ENCODE data around the gene ANKRD40CL.

ANKRD40CL gene

DNA sequence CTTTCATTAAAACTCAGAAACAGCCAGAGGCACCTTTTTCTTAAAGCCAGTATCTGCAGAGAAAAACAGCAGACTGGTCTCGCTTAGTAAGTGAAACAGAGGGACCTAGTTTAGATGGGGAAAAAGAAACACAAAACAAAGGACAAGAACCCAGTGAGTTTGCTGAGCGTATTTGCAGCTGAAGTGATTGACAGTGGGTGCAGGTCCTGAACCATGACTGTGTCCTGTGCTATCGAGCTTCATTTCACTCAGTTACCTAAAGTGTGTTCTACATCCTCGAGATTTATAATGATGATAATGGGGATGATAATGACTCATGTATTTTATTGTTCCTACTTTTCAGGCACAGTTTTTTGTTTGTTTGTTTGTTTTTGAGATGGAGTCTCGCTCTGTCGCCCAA is 36.4 kb upstream of the ANKRD40CL start:
- Histone ChIP-seq H3K27me3 (ENCODE audit: control insufficient read depth, insufficient read depth, low read length) (no peaks in the 10 kb centered on the region), H3K4me3 (ENCODE audit: low read length) (no peak overlapping the region), H3K36me3 (ENCODE audit: control insufficient read depth, insufficient read depth, low read length) (no peaks in the 10 kb centered on the region), H3K9me3 (ENCODE audit: control insufficient read depth, insufficient read depth, low read length) (no peaks in the 10 kb centered on the region), H3K27ac (ENCODE audit: low read length) (no peak overlapping the region), H3K4me1 (ENCODE audit: control insufficient read depth, insufficient read depth, low read length) (no peaks in the 10 kb centered on the region)
- DNase-seq (ENCODE audit: low read depth, low spot score), result no peak
- no CpG with 5 or more reads among the region's 6 CpGs for WGBS (ENCODE audit: insufficient coverage, insufficient read length)

DNA sequence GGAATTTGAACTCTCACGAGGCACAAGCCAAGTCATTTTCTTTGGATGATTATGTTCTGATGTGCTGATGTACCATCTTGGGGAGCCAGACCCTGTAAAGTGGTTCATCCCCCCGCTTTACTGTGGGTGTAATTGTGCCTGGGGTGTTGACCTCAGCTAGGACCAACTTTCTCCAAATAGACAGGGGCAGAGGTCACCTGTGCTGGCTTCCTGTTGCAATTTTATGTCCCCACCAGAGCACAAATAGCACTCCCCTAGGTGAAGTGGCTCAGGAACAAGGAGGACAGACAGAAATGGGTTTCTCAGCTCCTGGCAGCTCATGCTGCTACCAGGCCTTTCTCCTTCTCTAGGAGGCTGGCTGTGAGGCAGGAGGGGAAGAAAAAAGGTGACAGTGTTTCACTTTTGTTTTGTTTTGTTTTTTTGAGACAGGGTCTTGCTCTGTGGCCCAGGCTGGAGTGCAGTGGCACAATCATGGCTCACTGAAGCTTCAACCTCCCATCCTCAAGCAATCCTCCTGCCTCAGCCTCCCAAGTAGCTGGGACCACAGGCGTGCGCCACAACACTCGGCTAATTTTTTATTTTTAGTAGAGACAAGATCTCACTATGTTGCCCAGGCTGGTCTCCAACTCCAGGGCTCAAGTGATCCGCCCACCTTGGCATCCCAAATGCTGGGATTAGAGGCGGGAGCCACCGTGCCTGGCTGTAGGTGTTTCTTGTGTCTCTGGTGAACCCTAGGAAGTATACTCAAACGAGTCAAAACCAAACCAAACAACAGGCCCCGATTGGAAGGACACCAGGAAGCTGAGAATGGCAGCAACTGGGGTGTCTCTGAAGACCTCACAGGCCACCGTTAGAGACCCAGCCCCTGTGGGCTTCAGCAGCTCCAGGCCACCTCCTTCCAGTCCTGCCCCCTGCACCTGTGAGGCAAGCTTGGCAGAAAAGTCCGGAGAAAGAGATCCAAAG is 35.6 kb upstream of the ANKRD40CL start:
- H3K9me3 ChIP-seq (ENCODE audit: control insufficient read depth, insufficient read depth, low read length), result no peaks in the 10 kb centered on the region
- no peak overlapping the region for H3K4me3 ChIP-seq (ENCODE audit: low read length)
- no peak overlapping the region for H3K27ac ChIP-seq (ENCODE audit: low read length)
- no peak for DNase-seq (ENCODE audit: low read depth, low spot score)
- H3K36me3 ChIP-seq (ENCODE audit: control insufficient read depth, insufficient read depth, low read length), result no peaks in the 10 kb centered on the region
- no peaks in the 10 kb centered on the region for H3K27me3 ChIP-seq (ENCODE audit: control insufficient read depth, insufficient read depth, low read length)
- WGBS (ENCODE audit: insufficient coverage, insufficient read length), result no CpG with 5 or more reads among the region's 12 CpGs
- H3K4me1 ChIP-seq (ENCODE audit: control insufficient read depth, insufficient read depth, low read length), result no peaks in the 10 kb centered on the region; the same call in 1 of the 2 replicates

DNA sequence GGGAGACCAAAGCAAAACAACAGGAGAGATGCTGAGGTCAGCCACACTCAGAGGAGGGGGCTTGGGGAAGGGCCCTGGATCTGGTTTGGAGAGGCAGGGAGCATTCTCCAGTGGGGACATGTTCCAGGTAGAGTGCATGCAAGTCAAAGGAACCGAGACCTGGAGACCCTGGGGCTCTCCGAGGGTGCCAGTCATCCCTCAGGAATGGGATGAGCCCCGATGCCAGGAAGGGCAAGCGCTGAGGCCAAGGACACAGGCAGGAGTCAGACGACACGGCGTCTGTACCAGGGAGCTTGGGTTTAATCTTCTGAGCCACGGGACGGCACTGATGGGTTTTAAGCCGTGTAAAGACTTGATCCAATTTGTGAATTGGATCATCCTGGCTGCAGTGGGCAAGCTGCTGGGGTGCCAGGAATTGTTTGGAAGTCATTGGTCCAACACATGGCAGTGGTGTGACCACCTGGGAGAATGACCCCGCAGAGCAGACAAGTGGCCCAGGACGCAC is 32.9 kb upstream of the ANKRD40CL start:
- no peak overlapping the region for H3K27ac ChIP-seq (ENCODE audit: low read length)
- no peak for DNase-seq (ENCODE audit: low read depth, low spot score)
- H3K4me3 ChIP-seq (ENCODE audit: low read length), result no peak overlapping the region
- H3K27me3 ChIP-seq (ENCODE audit: control insufficient read depth, insufficient read depth, low read length), result no peaks in the 10 kb centered on the region
- no peaks in the 10 kb centered on the region for H3K36me3 ChIP-seq (ENCODE audit: control insufficient read depth, insufficient read depth, low read length)
- WGBS (ENCODE audit: insufficient coverage, insufficient read length), result no CpG with 5 or more reads among the region's 12 CpGs
- H3K9me3 ChIP-seq (ENCODE audit: control insufficient read depth, insufficient read depth, low read length), result no peaks in the 10 kb centered on the region
- H3K4me1 ChIP-seq (ENCODE audit: control insufficient read depth, insufficient read depth, low read length), result no peaks in the 10 kb centered on the region; the same call in 1 of the 2 replicates

DNA sequence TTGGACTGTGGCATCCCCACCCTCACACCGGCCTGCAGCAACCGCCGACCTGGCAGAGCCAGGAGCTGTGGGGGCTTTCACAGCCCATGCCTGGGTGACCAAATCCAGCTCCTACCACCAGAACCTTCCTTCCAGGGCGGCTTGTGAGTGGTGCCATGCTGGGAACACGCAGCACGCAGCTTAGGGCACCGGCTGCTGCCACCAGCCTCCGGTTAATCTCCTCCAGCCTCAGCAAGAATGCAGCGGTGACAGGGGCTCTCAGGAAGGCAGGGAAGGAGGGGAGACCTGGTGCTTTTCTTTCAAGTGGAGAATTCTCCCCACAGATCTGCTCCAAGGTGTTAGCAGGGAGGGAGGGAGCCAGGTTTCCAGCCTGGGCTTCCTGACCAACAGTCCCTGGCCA is 32.3 kb upstream of the ANKRD40CL start:
- Histone ChIP-seq H3K9me3 (ENCODE audit: control insufficient read depth, insufficient read depth, low read length) (no peaks in the 10 kb centered on the region), H3K36me3 (ENCODE audit: control insufficient read depth, insufficient read depth, low read length) (no peaks in the 10 kb centered on the region), H3K27ac (ENCODE audit: low read length) (no peak overlapping the region), H3K4me1 (ENCODE audit: control insufficient read depth, insufficient read depth, low read length) (no peaks in the 10 kb centered on the region; the same call in 1 of the 2 replicates), H3K4me3 (ENCODE audit: low read length) (no peak overlapping the region), H3K27me3 (ENCODE audit: control insufficient read depth, insufficient read depth, low read length) (no peaks in the 10 kb centered on the region)
- WGBS (ENCODE audit: insufficient coverage, insufficient read length), result no CpG with 5 or more reads among the region's 9 CpGs
- no peak for DNase-seq (ENCODE audit: low read depth, low spot score)

DNA sequence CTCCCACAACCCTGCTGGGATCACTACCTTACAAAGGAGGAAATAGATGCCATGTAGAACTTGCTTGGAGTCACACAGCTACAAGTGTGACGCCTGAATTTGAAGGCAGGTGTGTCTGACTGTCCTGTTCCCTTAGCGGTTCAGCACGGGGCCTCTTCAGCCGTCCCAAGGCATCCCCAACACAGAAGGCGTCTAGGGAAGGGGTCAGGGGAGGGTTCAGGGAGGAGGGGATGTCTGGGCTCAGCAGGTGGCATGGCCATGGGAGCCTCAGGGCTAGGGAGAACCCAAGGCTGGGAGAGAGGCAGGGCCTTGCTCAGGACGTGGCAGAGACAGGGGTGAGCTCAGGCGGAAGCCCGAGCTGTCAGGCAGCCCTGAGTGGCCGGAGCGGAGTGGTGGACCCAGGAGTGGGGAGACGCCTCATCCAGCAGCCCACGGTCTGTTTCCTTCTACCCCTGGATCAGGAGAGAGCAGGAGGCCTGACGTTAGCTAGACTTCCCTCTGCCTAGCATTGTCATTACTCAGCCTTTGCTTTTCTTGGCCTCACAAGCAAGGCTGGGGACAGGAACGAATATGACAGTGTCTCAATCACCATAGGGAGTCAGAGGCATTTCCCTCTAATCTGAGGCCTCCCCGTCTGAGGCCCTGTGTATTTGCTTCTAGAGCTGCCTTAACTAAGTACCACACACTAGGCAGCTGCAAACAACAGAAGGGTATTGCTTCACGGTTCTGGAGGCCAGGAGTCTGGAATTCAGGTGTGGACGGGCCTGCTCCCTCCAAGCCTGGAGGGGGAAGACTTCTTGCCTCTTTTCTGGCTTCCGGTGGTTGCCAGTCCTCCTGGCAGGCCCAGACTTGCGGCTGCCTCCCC is 31.3 kb upstream of the ANKRD40CL start:
- H3K27ac ChIP-seq (ENCODE audit: low read length), result no peak overlapping the region
- no peak overlapping the region for H3K4me3 ChIP-seq (ENCODE audit: low read length)
- DNase-seq (ENCODE audit: low read depth, low spot score), result no peak
- no peaks in the 10 kb centered on the region for H3K36me3 ChIP-seq (ENCODE audit: control insufficient read depth, insufficient read depth, low read length)
- no CpG with 5 or more reads among the region's 19 CpGs for WGBS (ENCODE audit: insufficient coverage, insufficient read length)
- no peaks in the 10 kb centered on the region; the same call in 1 of the 2 replicates for H3K4me1 ChIP-seq (ENCODE audit: control insufficient read depth, insufficient read depth, low read length)
- H3K9me3 ChIP-seq (ENCODE audit: control insufficient read depth, insufficient read depth, low read length), result no peaks in the 10 kb centered on the region
- no peaks in the 10 kb centered on the region for H3K27me3 ChIP-seq (ENCODE audit: control insufficient read depth, insufficient read depth, low read length)

DNA sequence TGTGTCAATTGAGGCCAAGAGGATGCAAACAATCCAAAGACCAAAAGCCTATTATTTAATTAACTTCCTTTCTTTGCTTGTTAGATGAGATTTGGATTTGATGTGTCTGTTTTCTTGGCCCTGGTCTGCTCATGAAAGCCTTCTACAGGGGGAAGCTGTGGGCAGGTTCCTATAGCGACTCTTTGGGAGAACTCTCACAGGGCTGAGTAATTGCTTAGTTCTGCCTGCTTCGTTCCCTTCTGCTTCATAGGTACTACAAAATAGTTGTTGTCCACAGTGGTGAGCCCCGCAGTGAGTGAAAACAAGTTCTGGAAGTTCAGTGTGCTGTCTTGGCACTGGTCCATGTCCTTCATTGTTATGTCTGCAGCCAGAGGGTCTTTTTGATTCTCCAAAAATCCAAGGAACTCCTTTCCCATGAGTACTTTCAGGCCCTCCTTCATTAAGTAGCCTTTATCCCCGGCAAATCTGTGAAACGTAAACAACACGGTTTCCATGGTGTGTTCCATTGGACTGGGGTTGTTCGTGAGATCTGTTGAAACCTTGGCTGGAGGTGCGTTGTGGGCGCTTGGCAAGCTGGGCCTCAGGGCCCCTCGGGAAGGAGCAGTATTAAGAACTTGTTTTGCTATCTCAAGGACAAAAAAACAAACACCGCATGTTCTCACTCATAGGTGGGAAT is 30.0 kb upstream of the ANKRD40CL start:
- no peaks in the 10 kb centered on the region; the same call in 1 of the 2 replicates for H3K4me1 ChIP-seq (ENCODE audit: control insufficient read depth, insufficient read depth, low read length)
- no peak overlapping the region for H3K4me3 ChIP-seq (ENCODE audit: low read length)
- H3K27ac ChIP-seq (ENCODE audit: low read length), result no peak overlapping the region
- H3K9me3 ChIP-seq (ENCODE audit: control insufficient read depth, insufficient read depth, low read length), result no peaks in the 10 kb centered on the region
- H3K27me3 ChIP-seq (ENCODE audit: control insufficient read depth, insufficient read depth, low read length), result no peaks in the 10 kb centered on the region
- DNase-seq (ENCODE audit: low read depth, low spot score), result no peak
- H3K36me3 ChIP-seq (ENCODE audit: control insufficient read depth, insufficient read depth, low read length), result no peaks in the 10 kb centered on the region
- no CpG with 5 or more reads among the region's 11 CpGs for WGBS (ENCODE audit: insufficient coverage, insufficient read length)

DNA sequence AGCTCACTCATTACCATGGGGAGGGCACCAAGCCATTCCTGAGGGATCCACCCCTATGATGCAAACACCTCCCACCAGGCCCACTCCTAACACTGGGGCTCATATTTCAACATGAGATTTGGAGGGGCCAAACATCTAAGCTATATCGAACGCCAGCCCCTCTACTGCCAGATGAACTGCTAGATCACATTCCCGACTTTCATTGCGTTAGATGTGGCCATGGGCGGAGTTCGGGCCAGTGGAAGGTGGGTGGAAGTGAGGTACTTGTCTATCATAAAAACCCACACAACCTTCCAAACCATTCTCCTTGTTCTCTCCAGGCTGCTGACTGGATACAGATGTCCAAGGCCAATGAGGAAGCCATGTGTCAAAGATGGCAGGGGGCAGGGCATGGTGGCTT is 27.0 kb upstream of the ANKRD40CL start:
- Histone ChIP-seq H3K36me3 (ENCODE audit: control insufficient read depth, insufficient read depth, low read length) (no peaks in the 10 kb centered on the region), H3K9me3 (ENCODE audit: control insufficient read depth, insufficient read depth, low read length) (no peaks in the 10 kb centered on the region), H3K27me3 (ENCODE audit: control insufficient read depth, insufficient read depth, low read length) (no peaks in the 10 kb centered on the region), H3K4me1 (ENCODE audit: control insufficient read depth, insufficient read depth, low read length) (no peaks in the 10 kb centered on the region; the same call in 1 of the 2 replicates), H3K4me3 (ENCODE audit: low read length) (no peak overlapping the region), H3K27ac (ENCODE audit: low read length) (no peak overlapping the region)
- no CpG with 5 or more reads among the region's 6 CpGs for WGBS (ENCODE audit: insufficient coverage, insufficient read length)
- DNase-seq (ENCODE audit: low read depth, low spot score), result no peak

DNA sequence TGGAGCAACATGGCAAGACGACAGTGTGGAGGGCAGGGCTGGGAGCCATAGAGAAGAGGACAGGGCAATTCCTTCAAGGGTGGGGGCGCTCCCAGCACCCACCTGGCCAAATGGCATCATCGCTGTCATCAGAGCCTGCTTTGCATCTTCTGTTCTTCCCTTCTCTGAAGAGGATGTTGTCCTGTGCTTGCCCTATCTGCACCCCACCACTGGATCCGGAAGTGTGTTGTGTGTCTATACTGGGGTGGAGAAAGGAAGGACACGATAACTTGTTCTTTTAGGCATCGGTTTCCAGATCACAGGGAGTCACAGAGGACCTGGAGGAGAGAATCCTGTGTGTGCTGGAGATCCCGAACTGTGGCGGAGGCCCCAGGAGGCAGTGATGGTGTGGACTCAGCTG is 25.7 kb upstream of the ANKRD40CL start:
- Histone ChIP-seq H3K27me3 (ENCODE audit: control insufficient read depth, insufficient read depth, low read length) (no peaks in the 10 kb centered on the region), H3K9me3 (ENCODE audit: control insufficient read depth, insufficient read depth, low read length) (no peaks in the 10 kb centered on the region), H3K4me3 (ENCODE audit: low read length) (no peak overlapping the region), H3K36me3 (ENCODE audit: control insufficient read depth, insufficient read depth, low read length) (no peaks in the 10 kb centered on the region), H3K4me1 (ENCODE audit: control insufficient read depth, insufficient read depth, low read length) (no peaks in the 10 kb centered on the region), H3K27ac (ENCODE audit: low read length) (no peak overlapping the region)
- DNase-seq (ENCODE audit: low read depth, low spot score), result no peak
- WGBS (ENCODE audit: insufficient coverage, insufficient read length), result no CpG with 5 or more reads among the region's 8 CpGs

DNA sequence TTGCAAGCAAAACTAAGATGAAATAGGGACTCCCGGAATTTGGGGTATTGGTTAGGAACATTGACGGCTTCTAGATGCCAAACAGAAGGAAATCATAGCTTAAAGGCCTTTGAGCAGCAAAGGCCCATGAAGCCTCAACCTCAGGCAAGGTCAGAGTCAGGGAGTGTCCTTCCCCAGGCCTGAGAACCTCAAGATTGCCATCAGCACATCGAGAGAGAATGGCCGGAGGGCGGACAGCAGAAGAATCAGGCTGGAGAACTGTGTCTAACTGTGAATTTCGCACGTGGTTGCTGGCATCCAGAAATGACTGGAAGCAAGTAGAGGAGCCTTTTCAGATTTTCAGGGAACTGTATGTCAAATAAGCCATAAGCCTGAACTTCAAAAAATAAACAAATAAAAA is 24.8 kb upstream of the ANKRD40CL start:
- Histone ChIP-seq H3K27me3 (ENCODE audit: control insufficient read depth, insufficient read depth, low read length) (no peaks in the 10 kb centered on the region), H3K4me1 (ENCODE audit: control insufficient read depth, insufficient read depth, low read length) (no peaks in the 10 kb centered on the region), H3K4me3 (ENCODE audit: low read length) (no peak overlapping the region), H3K36me3 (ENCODE audit: control insufficient read depth, insufficient read depth, low read length) (no peaks in the 10 kb centered on the region), H3K9me3 (ENCODE audit: control insufficient read depth, insufficient read depth, low read length) (no peaks in the 10 kb centered on the region), H3K27ac (ENCODE audit: low read length) (no peak overlapping the region)
- no CpG with 5 or more reads among the region's 7 CpGs for WGBS (ENCODE audit: insufficient coverage, insufficient read length)
- no peak for DNase-seq (ENCODE audit: low read depth, low spot score)

DNA sequence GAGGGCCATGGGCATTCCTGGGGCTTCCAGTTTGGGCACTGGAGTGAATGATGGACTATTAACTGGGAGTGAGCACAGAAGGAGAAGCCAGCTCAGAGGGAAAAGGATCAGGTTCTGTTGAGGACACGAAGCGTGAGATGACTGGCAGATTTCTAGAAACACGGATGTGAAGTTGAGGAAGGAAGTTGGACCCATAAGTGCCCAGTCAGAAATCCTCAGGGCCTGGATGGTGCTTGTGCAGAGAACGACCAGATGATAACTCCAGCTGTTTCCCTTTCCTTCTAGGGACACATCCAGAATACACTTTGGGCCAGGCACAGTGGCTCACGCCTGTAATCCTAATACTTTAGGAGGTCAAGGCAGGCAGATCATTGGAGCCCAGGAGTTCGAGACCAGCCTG is 23.3 kb upstream of the ANKRD40CL start:
- WGBS (ENCODE audit: insufficient coverage, insufficient read length), result no CpG with 5 or more reads among the region's 6 CpGs
- H3K4me1 ChIP-seq (ENCODE audit: control insufficient read depth, insufficient read depth, low read length), result no peaks in the 10 kb centered on the region
- H3K4me3 ChIP-seq (ENCODE audit: low read length), result no peak overlapping the region
- H3K9me3 ChIP-seq (ENCODE audit: control insufficient read depth, insufficient read depth, low read length), result no peaks in the 10 kb centered on the region
- no peak for DNase-seq (ENCODE audit: low read depth, low spot score)
- H3K36me3 ChIP-seq (ENCODE audit: control insufficient read depth, insufficient read depth, low read length), result no peaks in the 10 kb centered on the region
- H3K27me3 ChIP-seq (ENCODE audit: control insufficient read depth, insufficient read depth, low read length), result no peaks in the 10 kb centered on the region
- no peak overlapping the region for H3K27ac ChIP-seq (ENCODE audit: low read length)
